HepG2 (cell line): ENCODE results near the gene CCR5AS.

ENCODE experiments used
- CTCF ChIP-seq: sonication (generic); formaldehyde crosslinking; IDR thresholded peaks from 2 replicates; pipeline ENCODE4 v1.5.0; 2020; ENCODE audit warnings: mild to moderate bottlenecking, missing genetic modification reagents, moderate library complexity
- PAXIP1 ChIP-seq: sonication (generic); formaldehyde crosslinking; conservative IDR thresholded peaks from 2 replicates; pipeline ENCODE4 v1.4.0; 2020; ENCODE audit warnings: mild to moderate bottlenecking, missing genetic modification reagents, moderate library complexity
- TF ChIP-seq, protein P1 (sequence below): sonication (generic); formaldehyde crosslinking; IDR thresholded peaks from 2 replicates; pipeline ENCODE4 v1.5.1; 2020; ENCODE audit warnings: mild to moderate bottlenecking, missing genetic modification reagents, borderline replicate concordance

CCR5AS gene

DNA sequence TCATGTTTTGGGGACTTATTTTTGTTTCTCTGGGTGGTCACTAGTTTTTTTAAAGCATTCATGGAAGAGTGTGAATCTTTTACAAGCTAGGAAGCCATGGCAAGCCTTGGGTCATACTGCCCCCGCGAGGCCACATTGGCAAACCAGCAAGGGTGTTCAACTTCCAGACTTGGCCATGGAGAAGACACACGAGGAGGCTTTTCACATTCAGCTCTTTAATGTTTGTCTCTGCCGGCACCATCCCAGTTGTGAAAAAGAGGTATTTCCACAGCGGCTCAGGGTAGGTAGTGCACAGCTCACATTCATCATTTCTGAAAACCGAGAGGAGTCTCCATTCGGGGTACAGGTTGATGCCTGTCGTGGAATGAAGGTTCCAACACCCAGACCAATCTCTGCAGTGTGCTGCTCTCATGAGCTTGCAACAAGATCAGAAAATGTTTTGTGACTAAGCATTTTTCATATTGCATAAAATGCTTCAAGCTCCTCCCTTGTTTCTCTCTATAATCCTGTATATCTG lies 28.4 kb downstream of the CCR5AS start (continued):
- TF ChIP-seq, protein P1, sequence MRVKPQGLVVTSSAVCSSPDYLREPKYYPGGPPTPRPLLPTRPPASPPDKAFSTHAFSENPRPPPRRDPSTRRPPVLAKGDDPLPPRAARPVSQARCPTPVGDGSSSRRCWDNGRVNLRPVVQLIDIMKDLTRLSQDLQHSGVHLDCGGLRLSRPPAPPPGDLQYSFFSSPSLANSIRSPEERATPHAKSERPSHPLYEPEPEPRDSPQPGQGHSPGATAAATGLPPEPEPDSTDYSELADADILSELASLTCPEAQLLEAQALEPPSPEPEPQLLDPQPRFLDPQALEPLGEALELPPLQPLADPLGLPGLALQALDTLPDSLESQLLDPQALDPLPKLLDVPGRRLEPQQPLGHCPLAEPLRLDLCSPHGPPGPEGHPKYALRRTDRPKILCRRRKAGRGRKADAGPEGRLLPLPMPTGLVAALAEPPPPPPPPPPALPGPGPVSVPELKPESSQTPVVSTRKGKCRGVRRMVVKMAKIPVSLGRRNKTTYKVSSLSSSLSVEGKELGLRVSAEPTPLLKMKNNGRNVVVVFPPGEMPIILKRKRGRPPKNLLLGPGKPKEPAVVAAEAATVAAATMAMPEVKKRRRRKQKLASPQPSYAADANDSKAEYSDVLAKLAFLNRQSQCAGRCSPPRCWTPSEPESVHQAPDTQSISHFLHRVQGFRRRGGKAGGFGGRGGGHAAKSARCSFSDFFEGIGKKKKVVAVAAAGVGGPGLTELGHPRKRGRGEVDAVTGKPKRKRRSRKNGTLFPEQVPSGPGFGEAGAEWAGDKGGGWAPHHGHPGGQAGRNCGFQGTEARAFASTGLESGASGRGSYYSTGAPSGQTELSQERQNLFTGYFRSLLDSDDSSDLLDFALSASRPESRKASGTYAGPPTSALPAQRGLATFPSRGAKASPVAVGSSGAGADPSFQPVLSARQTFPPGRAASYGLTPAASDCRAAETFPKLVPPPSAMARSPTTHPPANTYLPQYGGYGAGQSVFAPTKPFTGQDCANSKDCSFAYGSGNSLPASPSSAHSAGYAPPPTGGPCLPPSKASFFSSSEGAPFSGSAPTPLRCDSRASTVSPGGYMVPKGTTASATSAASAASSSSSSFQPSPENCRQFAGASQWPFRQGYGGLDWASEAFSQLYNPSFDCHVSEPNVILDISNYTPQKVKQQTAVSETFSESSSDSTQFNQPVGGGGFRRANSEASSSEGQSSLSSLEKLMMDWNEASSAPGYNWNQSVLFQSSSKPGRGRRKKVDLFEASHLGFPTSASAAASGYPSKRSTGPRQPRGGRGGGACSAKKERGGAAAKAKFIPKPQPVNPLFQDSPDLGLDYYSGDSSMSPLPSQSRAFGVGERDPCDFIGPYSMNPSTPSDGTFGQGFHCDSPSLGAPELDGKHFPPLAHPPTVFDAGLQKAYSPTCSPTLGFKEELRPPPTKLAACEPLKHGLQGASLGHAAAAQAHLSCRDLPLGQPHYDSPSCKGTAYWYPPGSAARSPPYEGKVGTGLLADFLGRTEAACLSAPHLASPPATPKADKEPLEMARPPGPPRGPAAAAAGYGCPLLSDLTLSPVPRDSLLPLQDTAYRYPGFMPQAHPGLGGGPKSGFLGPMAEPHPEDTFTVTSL (CRISPR knock-in tag): no peak
- TF ChIP-seq PAXIP1 (CRISPR knock-in tag) (no peak), CTCF (peak; percentile 80)
